Coronary artery (tissue), 2 donors: ENCODE results near the gene HSPB7.
"Not testable (repeated sequence)": the region's sequence is repeated elsewhere in the genome, so short reads cannot be mapped to it uniquely, and the experiment has no call there.

Source experiments
- DNase-seq: peaks from one replicate; pipeline ENCODE4 v3.0.0-alpha.2; 2017; ENCODE audit warnings: low spot score
- H3K27ac ChIP-seq, 2 donors: fragments of 200-600 bp; sonication (generic); one replicate each; pipeline ENCODE4 v1.5.1; 2016 to 2019
- H3K4me3 ChIP-seq: fragments of 200-600 bp; sonication (generic); 2 replicates; pipeline ENCODE4 v1.5.1; 2016; ENCODE audit warnings: mild to moderate bottlenecking, moderate library complexity
- CTCF ChIP-seq: fragments of 200-600 bp; sonication (generic); IDR thresholded peaks from one replicate; pipeline ENCODE4 v1.5.1; 2019; ENCODE audit warnings: antibody characterized with exemption

Gene HSPB7

DNA sequence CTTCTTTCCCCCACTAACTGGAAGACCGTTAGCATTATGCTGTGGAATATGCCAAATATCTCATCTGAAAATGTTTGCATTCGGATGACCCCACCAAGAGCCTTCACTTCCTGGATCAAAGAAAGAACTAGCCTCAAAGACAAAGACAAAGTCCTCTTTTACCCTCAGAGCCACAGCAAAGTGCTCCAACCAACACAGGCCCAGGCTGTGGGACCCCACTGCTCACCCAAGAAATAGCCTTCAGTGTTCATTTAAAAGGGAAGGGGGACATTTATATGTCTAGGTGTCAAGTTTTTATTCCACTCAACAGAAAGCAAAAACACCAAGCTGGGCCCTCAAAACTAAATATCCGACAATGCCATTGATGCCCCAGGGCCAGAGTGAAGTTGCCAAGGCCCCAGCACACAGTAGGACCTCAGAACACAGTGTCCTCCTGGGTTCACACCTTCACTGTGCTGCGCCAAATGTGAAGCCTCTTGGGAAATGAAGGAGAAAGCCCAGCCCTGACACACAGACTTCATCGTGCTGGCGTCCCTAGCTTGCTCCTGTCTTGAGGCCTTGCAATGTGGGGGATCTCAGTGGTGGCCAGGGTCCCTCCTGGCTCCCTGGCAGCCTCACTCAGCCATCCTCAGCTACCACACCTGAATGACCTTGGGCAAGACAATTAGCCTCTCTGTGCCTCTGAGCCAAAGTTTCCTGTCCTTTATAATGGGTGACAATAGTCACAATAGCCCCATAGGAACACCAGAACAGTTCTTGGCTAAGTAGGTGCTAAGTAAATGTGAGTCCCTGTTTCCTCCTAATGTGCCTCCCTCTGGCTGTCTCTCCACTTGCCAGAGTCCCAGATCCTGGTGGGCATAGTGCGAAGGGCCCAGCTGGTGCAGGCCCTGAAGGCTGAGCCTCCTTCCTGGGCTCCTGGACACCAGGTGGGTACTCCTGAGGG lies 37.0 kb upstream of the HSPB7 start:
- H3K27ac ChIP-seq = no peak overlapping the region

DNA sequence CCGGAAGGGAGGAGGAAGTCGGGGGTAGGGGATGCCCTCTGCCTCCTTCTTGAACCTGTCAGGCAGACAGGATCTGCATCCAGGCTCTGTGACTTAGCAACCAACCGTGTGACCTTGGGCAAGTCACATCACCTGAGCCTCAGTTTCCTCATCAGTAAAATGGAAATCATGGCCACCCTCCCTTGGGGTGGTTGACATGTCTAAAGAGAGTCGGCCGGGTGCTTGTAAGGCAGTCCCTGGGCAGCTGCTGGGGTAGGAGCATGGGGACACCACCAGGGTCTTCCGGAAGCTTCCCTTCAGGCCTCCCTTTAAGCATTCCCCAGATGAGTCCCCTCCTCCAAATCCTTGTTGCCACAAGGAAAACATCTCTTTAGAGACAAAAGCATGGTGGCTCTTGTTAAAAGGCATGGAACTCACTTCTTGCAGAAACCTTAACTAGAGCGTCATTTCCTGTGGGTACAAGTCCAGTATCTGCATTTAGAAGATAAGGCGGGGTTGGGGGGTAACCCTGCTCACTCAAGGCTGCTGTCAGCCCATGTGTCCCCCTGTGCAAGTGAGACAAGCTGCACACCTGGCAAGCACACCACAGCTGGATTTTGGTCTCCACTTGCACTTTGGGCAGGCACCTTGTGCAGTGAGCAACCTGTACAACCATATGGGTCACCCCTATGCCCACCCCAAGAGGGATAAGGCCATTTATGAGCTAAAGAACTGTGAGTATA lies 36.1 kb upstream of the HSPB7 start:
- H3K27ac ChIP-seq = no peak overlapping the region
- H3K4me3 ChIP-seq = no peak overlapping the region
- no peak for TF ChIP-seq CTCF
- DNase-seq = no peak

More for the DNA sequence above, 37.0 kb upstream of the HSPB7 start:
- H3K4me3 ChIP-seq = no peak overlapping the region
- TF ChIP-seq CTCF = no peak
- DNase-seq = no peak

- H3K27ac ChIP-seq, H3K4me3 ChIP-seq, DNase-seq: not testable (repeated sequence)
These were observed 34.1 kb upstream of the HSPB7 start for GRCh38 chr1:16051949-16052348.

- no peak overlapping the region for H3K4me3 ChIP-seq
- no peak overlapping the region for H3K27ac ChIP-seq
- TF ChIP-seq CTCF = no peak
- DNase-seq = no peak
These were observed 33.2 kb upstream of the HSPB7 start for GRCh38 chr1:16051039-16051438.

GRCh38 chr1:16050328-16050727 lies 32.5 kb upstream of the HSPB7 start:
- TF ChIP-seq CTCF = no peak
- Histone ChIP-seq H3K4me3 (no peak overlapping the region), H3K27ac (no peak overlapping the region)
- no peak for DNase-seq

GRCh38 chr1:16048573-16049189 lies 30.8 kb upstream of the HSPB7 start:
- TF ChIP-seq CTCF = no peak
- no peak overlapping the region for H3K27ac ChIP-seq
- H3K4me3 ChIP-seq = peak overlapping the region; percentile 74
- DNase-seq = no peak

DNA sequence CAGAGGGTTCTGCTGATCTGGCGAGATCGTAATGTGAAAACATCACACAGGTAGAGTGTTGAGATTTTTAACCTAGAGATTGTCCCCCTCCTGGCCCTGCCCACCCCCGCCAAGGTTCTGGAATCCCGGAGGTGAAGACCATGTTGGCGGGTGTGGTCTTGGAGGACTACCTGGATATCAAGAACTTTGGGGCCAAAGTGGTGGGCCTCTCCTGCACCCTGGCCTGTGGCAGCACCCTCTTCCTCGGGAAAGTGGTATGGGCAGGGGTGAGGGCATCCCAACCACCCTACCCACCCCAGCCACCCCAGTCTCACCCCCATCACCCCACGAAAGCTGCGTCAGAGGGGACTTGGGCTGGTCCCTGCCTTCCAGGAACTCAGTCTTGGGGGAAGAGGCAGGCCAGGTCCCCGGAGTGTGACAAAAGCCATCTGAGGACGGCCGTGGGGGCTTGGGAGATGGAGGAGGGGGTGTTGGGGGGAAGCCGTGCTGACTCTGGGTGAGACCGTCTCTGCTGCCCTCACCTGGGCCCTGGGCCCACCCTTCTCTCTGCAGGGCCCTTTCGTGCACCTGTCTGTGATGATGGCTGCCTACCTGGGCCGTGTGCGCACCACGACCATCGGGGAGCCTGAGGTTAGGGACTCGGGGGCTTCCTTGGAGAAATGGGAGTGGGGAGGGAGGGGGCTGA lies 30.1 kb upstream of the HSPB7 start:
- DNase-seq = no peak
- TF ChIP-seq CTCF = no peak
- Histone ChIP-seq H3K4me3 (peak overlapping the region; percentile 74), H3K27ac (no peak overlapping the region)
